ENCODE data around the gene CLDN17. TPM values are rescaled to one million over a fixed set of nuclear protein-coding genes. Genes with fewer than 3 reads are reported as not detected.

Gene CLDN17
- total and polyA plus RNA-seq, 2 donors (not counting 3 experiments of a cell fraction or from before 2014, with no cell fraction given), result not detected

GRCh38 chr21:30138483-30138882 is 28.1 kb downstream of the CLDN17 start:
- dilution Hi-C loops (cut with MboI; ENCODE audit: extremely low pct_ligation_motif_present, low sequenced_read_pairs), result no loop called here
- FAIRE-seq (no peak), DNase-seq (ENCODE audit: low read depth, low spot score) (no peak)
- no TSS peak for BruUV-seq (replicated peaks)
- Histone ChIP-seq H3K27me3 (ENCODE audit: control insufficient read depth in 2 of 2, insufficient read depth in 2 of 2, low read length in 2 of 2) (no peaks in the 10 kb centered on the region), H3K9me1 (replicated peaks; ENCODE audit: control insufficient read depth, extremely low read depth, insufficient read depth, low read length) (no peaks in the 10 kb centered on the region), H3K9me3 (replicated peaks; ENCODE audit: control insufficient read depth, insufficient read depth, low read length) (peaks cover 12% of the 10 kb centered on the region), H3K9ac (replicated peaks; ENCODE audit: extremely low read depth, insufficient read depth, low read length) (no peak overlapping the region), H4K20me1 (replicated peaks; ENCODE audit: control insufficient read depth, extremely low read depth, insufficient read depth, low read length) (no peaks in the 10 kb centered on the region), H2AFZ (ENCODE audit: low read depth, low read length) (no peak overlapping the region), H3K27ac (ENCODE audit: insufficient read depth, low read depth, low read length) (no peak overlapping the region), H3K4me2 (ENCODE audit: insufficient read depth, low read length) (no peak overlapping the region), H3K4me1 (ENCODE audit: control insufficient read depth, extremely low read depth, insufficient read depth, low read length) (no peaks in the 10 kb centered on the region), H3K79me2 (ENCODE audit: control insufficient read depth, insufficient read depth, low read length) (no peaks in the 10 kb centered on the region), H3K4me3 (replicated peaks in 1 of 3; ENCODE audit: insufficient read depth in 1 of 3, low read depth in 1 of 3, low read length in 3 of 3) (no peak overlapping the region), H3K36me3 (ENCODE audit: control insufficient read depth in 2 of 2, extremely low read depth in 1 of 2, insufficient read depth in 2 of 2, low read length in 2 of 2) (no peaks in the 10 kb centered on the region)
- TF ChIP-seq POLR2A (IDR thresholded peaks at IDR 0.05; ENCODE audit: low read depth, low read length) (no peak), POLR2AphosphoS5 (IDR thresholded peaks at IDR 0.05; ENCODE audit: insufficient read depth, low read depth, low read length) (no peak), MYC (IDR thresholded peaks at IDR 0.05; ENCODE audit: low read depth, low read length) (no peak), EZH2 (IDR thresholded peaks at IDR 0.05; ENCODE audit: borderline replicate concordance, low read depth, low read length, severe bottlenecking) (no peak), GATA2 (IDR thresholded peaks at IDR 0.05; ENCODE audit: insufficient read depth, insufficient read length, low read depth, low read length) (no peak), FOS (IDR thresholded peaks at IDR 0.05; ENCODE audit: borderline replicate concordance, insufficient read depth, low read length) (no peak), JUN (IDR thresholded peaks at IDR 0.05; ENCODE audit: borderline replicate concordance, insufficient read depth, insufficient read length, low read depth) (no peak)
- TF ChIP-seq, protein P1, sequence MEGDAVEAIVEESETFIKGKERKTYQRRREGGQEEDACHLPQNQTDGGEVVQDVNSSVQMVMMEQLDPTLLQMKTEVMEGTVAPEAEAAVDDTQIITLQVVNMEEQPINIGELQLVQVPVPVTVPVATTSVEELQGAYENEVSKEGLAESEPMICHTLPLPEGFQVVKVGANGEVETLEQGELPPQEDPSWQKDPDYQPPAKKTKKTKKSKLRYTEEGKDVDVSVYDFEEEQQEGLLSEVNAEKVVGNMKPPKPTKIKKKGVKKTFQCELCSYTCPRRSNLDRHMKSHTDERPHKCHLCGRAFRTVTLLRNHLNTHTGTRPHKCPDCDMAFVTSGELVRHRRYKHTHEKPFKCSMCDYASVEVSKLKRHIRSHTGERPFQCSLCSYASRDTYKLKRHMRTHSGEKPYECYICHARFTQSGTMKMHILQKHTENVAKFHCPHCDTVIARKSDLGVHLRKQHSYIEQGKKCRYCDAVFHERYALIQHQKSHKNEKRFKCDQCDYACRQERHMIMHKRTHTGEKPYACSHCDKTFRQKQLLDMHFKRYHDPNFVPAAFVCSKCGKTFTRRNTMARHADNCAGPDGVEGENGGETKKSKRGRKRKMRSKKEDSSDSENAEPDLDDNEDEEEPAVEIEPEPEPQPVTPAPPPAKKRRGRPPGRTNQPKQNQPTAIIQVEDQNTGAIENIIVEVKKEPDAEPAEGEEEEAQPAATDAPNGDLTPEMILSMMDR (IDR thresholded peaks at IDR 0.05; ENCODE audit: extremely low read depth in 1 of 2, insufficient read depth in 1 of 2, low read depth in 1 of 2, low read length in 2 of 2), result no peak
- TF ChIP-seq, protein P2, sequence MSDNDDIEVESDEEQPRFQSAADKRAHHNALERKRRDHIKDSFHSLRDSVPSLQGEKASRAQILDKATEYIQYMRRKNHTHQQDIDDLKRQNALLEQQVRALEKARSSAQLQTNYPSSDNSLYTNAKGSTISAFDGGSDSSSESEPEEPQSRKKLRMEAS (IDR thresholded peaks at IDR 0.05; ENCODE audit: insufficient read depth, insufficient read length), result no peak
- intact Hi-C loops (cut with micrococcal nuclease), result no loop called here
- POLR2A ChIA-PET, result no interaction called here
- CTCF ChIA-PET, result no interaction called here
